ENCODE data around the gene ARHGAP24.

- TF ChIP-seq POLR2AphosphoS5 (IDR thresholded peaks at IDR 0.05): no peak
- no peak for TF ChIP-seq EP300 (IDR thresholded peaks at IDR 0.05)
- TF ChIP-seq CTCF (IDR thresholded peaks at IDR 0.05): no peak
Measured at GRCh38 chr4:85607624-85608023, 132.7 kb downstream of the ARHGAP24 start.
